C4-2B (cell line): Measurements from ENCODE around the gene PLG.

Experiments
- CTCF ChIP-seq: fragments of 450-650 bp; conservative IDR thresholded peaks from 2 replicates; pipeline ENCODE4 v1.5.1; 2017; ENCODE audit warnings: mild to moderate bottlenecking
- ZFX ChIP-seq: fragments of 450-650 bp; IDR thresholded peaks from 2 replicates; pipeline ENCODE4 v1.6.1; 2017

- TF ChIP-seq CTCF (no peak), ZFX (no peak)
Observed at GRCh38 chr6:160788806-160789205, 86.8 kb downstream of the PLG start.
